ENCODE data around the gene CCDC89.

Gene CCDC89

GRCh38 chr11:85685820-85686459 lies at the start of gene CCDC89:
CCDC89 (minus strand) TSS chr11:85686195; CDS start chr11:85686130, 65 bp downstream.
- POLR2A ChIA-PET, result interaction anchor here (0.5 to 1.5 kb wide), 4 partner anchors 21 to 568 kb away, joined by 3 to 5 read pairs (median 4); partner anchors contain the start of genes CREBZF and TMEM126B
- 0 out of 2 replicates have a peak, but pooled peaks have one; percentile 13 for TF ChIP-seq SP3 (tag by site-specific recombination; IDR thresholded peaks at IDR 0.05)
- peak; percentile 90 for TF ChIP-seq ZBTB17 (tag by site-specific recombination; IDR thresholded peaks at IDR 0.05)
- TF ChIP-seq EGR2 (tag by site-specific recombination; IDR thresholded peaks at IDR 0.05; ENCODE audit: low read depth), result no peak
- TF ChIP-seq ZNF677 (tag by site-specific recombination; IDR thresholded peaks at IDR 0.05), result no peak
- no peak for TF ChIP-seq ZNF621 (tag by site-specific recombination; IDR thresholded peaks at IDR 0.05)
- no peak for TF ChIP-seq ZNF76 (tag by site-specific recombination; IDR thresholded peaks at IDR 0.05; ENCODE audit: borderline replicate concordance, low read depth)
- TF ChIP-seq SP7 (tag by site-specific recombination; IDR thresholded peaks at IDR 0.05), result 0 out of 2 replicates have a peak, but pooled peaks have one; percentile 24
- TF ChIP-seq ZBTB48 (tag by site-specific recombination; IDR thresholded peaks at IDR 0.05), result peak; percentile 63; the same call in 1 of the 2 replicates
- no peak for TF ChIP-seq TRIM28 (IDR thresholded peaks at IDR 0.05; ENCODE audit: borderline replicate concordance, low read length)
- no peak for TF ChIP-seq ZSCAN18 (tag by site-specific recombination; IDR thresholded peaks at IDR 0.05)
- TF ChIP-seq PRDM10 (tag by site-specific recombination; IDR thresholded peaks at IDR 0.05), result 0 out of 2 replicates have a peak, but pooled peaks have one; percentile 16
- TF ChIP-seq ZNF514 (tag by site-specific recombination; IDR thresholded peaks at IDR 0.05), result no peak
- TF ChIP-seq ZNF366 (tag by site-specific recombination; conservative IDR thresholded peaks at IDR 0.05), result no peak
- TF ChIP-seq BCL11A (tag by site-specific recombination; IDR thresholded peaks at IDR 0.05; ENCODE audit: low read depth), result no peak
- TF ChIP-seq ZNF521 (tag by site-specific recombination; IDR thresholded peaks at IDR 0.05), result no peak
- TF ChIP-seq ZSCAN5A (tag by site-specific recombination; IDR thresholded peaks at IDR 0.05), result no peak
- no peak for TF ChIP-seq ZNF280C (tag by site-specific recombination; IDR thresholded peaks at IDR 0.05)
- TF ChIP-seq ZNF416 (tag by site-specific recombination; IDR thresholded peaks at IDR 0.05), result no peak
- no peak for TF ChIP-seq ZNF157 (tag by site-specific recombination; IDR thresholded peaks at IDR 0.05)
- TF ChIP-seq SALL2 (tag by site-specific recombination; IDR thresholded peaks at IDR 0.05; ENCODE audit: borderline replicate concordance), result no peak
- no peak for TF ChIP-seq ZNF555 (tag by site-specific recombination; conservative IDR thresholded peaks at IDR 0.05)
- TF ChIP-seq ZNF26 (tag by site-specific recombination; IDR thresholded peaks at IDR 0.05), result no peak
- no peak for TF ChIP-seq ZNF214 (tag by site-specific recombination; IDR thresholded peaks at IDR 0.05; ENCODE audit: borderline replicate concordance)
- peak; percentile 100 for TF ChIP-seq MZF1 (tag by site-specific recombination; IDR thresholded peaks at IDR 0.05; ENCODE audit: borderline replicate concordance)
- no peak for TF ChIP-seq ZNF175 (tag by site-specific recombination; IDR thresholded peaks at IDR 0.05)
- peak; percentile 38 for TF ChIP-seq GLIS2 (tag by site-specific recombination; IDR thresholded peaks at IDR 0.05)

More at GRCh38 chr11:85685820-85686459, at the start of gene CCDC89:
- H3K4me1 ChIP-seq (ENCODE audit: control insufficient read depth, insufficient read depth, low read length), result no peaks in the 10 kb centered on the region
- CTCF ChIA-PET, result interaction anchor here (0.7 to 2.6 kb wide), 6 partner anchors 8 to 169 kb away, joined by 3 to 7 read pairs (median 5); partner anchors contain the start of gene CCDC83
- peak within 1 kb of the TSS; percentile 31 for H3K4me3 ChIP-seq (ENCODE audit: low read depth, low read length)
- peak within 1 kb of the TSS; percentile 70 for H3K27ac ChIP-seq (ENCODE audit: extremely low read depth, low read depth, low read length)
- H3K9me3 ChIP-seq (ENCODE audit: control insufficient read depth, insufficient read depth, low read depth, low read length), result no peaks in the 10 kb centered on the region
- H3K36me3 ChIP-seq (ENCODE audit: control insufficient read depth in 2 of 2, insufficient read depth in 1 of 2, low read length in 2 of 2), result no peaks in the 10 kb centered on the region
